ENCODE data around the gene MRPS35. TPM values are rescaled to one million over a fixed set of nuclear protein-coding genes. Genes with fewer than 3 reads are reported as not detected.

The MRPS35 gene
- total RNA-seq, 1 donor from 2014 or later, result 30.0 TPM

DNA sequence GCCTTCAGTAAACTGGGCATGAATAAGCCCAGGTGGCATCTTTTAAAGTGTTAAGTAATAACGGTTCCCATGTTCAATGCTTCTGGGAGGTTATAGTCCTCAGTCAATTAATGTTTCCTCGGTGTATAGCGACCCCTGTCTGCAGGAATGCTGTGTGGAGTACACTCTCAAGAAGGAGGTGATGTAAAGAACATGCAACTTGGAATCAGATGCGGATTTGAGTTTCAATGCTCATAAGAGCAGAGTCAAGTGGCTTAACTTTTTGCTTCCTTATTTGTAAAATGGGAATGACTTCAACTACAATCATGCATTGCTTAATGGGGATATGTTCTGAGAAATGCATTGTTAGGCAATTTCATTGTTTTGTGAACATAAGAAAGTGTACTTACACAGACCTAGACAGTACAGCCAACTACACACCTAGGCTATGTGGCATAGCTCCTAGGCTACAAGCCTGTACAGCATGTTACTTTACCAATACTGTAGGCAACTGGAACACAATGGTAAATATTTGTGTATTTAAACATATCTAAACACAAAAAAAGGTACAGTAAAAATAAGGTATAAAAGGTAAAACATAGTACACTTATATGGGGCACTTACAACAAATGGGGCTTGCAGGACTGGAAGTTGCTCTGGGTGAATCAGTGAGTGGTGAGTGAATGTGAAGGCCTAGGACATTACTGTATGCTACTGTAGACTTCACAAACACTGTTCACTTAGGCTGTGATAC lies 6.7 kb upstream of the MRPS35 start:
- Mint-ChIP-seq H3K4me1 (ENCODE audit: unreplicated experiment) (peaks cover 4% of the 10 kb centered on the region), H3K27ac (ENCODE audit: unreplicated experiment) (no peak overlapping the region), H3K27me3 (ENCODE audit: unreplicated experiment) (peaks cover 2% of the 10 kb centered on the region), H3K36me3 (ENCODE audit: low read depth, unreplicated experiment) (no peaks in the 10 kb centered on the region), H3K4me3 (ENCODE audit: unreplicated experiment) (no peak overlapping the region), H3K9me3 (ENCODE audit: unreplicated experiment) (no peaks in the 10 kb centered on the region)
- TF ChIP-seq, protein P1, sequence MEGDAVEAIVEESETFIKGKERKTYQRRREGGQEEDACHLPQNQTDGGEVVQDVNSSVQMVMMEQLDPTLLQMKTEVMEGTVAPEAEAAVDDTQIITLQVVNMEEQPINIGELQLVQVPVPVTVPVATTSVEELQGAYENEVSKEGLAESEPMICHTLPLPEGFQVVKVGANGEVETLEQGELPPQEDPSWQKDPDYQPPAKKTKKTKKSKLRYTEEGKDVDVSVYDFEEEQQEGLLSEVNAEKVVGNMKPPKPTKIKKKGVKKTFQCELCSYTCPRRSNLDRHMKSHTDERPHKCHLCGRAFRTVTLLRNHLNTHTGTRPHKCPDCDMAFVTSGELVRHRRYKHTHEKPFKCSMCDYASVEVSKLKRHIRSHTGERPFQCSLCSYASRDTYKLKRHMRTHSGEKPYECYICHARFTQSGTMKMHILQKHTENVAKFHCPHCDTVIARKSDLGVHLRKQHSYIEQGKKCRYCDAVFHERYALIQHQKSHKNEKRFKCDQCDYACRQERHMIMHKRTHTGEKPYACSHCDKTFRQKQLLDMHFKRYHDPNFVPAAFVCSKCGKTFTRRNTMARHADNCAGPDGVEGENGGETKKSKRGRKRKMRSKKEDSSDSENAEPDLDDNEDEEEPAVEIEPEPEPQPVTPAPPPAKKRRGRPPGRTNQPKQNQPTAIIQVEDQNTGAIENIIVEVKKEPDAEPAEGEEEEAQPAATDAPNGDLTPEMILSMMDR (IDR thresholded peaks at IDR 0.05; ENCODE audit: unreplicated experiment), result peak; percentile 88
- DNase-seq (ENCODE audit: low spot score), result peak; percentile 80

DNA sequence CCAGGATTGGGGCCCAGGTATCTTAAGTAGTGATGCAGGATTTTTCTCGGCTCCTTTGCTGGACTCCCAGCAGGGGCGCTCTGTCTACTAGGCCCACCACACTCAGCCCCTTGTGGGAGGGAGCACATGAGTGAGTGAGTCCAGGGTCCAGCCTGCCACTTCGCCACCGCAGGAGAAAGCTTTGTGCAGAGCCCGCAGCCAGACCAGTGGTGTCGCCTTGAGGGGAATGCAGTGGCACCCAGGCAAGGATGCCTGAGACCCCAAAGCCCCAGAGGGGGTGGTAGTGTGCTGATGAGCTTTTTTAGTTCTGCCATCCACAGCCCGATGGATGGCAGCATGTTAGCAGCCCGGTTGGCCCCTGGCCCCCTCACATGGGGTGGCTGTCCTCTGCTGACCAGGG lies 5.4 kb upstream of the MRPS35 start:
- H3K4me3 Mint-ChIP-seq (ENCODE audit: unreplicated experiment), result no peak overlapping the region

DNA sequence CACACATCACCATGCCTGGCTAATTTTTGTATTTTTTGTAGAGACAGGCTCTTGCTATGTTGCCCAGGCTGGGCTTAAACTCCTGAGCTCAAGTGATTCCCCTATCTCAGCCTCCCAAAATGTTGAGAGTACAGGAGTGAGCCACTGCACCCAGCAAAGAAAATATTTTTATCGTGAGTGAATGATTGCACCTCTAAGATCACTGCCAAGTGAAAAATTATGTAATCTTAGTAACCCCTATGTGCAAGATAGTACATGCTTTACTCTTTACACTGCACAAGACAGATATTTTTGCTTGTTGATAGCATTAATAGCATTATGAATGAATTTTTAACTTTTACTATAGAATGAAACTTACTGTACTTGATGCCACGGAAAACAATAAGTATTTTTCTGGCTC lies 3.4 kb upstream of the MRPS35 start:
- Mint-ChIP-seq H3K4me3 (ENCODE audit: unreplicated experiment) (no peak overlapping the region), H3K27ac (ENCODE audit: unreplicated experiment) (no peak overlapping the region), H3K36me3 (ENCODE audit: low read depth, unreplicated experiment) (peaks cover 4% of the 10 kb centered on the region), H3K9me3 (ENCODE audit: unreplicated experiment) (no peaks in the 10 kb centered on the region), H3K27me3 (ENCODE audit: unreplicated experiment) (peaks cover 4% of the 10 kb centered on the region), H3K4me1 (ENCODE audit: unreplicated experiment) (peaks cover 8% of the 10 kb centered on the region)
- TF ChIP-seq, protein P1 (IDR thresholded peaks at IDR 0.05; ENCODE audit: unreplicated experiment), result no peak
- no peak for DNase-seq (ENCODE audit: low spot score)

More for the DNA sequence above, 5.4 kb upstream of the MRPS35 start:
- TF ChIP-seq, protein P1 (IDR thresholded peaks at IDR 0.05; ENCODE audit: unreplicated experiment), result no peak
- no peak overlapping the region for H3K27ac Mint-ChIP-seq (ENCODE audit: unreplicated experiment)
- H3K36me3 Mint-ChIP-seq (ENCODE audit: low read depth, unreplicated experiment), result no peaks in the 10 kb centered on the region
- H3K27me3 Mint-ChIP-seq (ENCODE audit: unreplicated experiment), result peaks cover 2% of the 10 kb centered on the region
- DNase-seq (ENCODE audit: low spot score), result peak; percentile 21
- no peaks in the 10 kb centered on the region for H3K9me3 Mint-ChIP-seq (ENCODE audit: unreplicated experiment)
- H3K4me1 Mint-ChIP-seq (ENCODE audit: unreplicated experiment), result no peaks in the 10 kb centered on the region

DNA sequence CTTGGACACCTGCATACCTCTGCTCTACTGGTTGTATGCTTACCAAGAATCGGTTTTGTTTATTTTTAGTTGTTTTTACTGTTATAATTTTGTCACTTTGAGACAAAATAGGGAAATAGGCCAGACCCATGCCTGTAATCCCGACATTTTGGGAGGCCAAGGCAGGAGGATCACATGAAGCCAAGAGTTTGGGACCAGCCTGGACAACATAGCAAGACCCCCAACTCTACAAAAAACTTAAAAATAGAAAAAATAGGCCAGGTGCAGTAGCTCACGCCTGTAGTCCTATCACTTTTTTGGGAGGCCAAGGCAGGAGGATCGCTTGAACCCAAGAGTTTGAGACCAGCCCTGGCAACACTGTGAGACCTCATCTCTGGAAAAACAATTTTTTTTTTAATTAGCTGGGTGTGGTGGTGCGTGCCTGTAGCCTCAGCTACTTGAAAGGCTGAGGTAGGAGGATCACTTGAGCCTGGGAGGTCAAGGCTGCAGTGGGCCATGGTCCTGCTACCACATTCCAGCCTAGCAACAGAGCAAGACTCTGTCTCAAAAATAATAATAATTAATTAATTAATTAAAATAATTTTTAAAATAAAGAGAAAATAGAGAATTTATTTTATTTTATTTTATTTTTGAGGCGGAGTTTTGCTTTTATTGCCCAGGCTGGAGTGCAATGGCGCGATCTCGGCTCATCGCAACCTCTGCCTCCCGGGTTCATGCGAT lies 1.3 kb upstream of the MRPS35 start:
- peaks cover 11% of the 10 kb centered on the region for H3K4me1 Mint-ChIP-seq (ENCODE audit: unreplicated experiment)
- no peak for DNase-seq (ENCODE audit: low spot score)
- H3K27ac Mint-ChIP-seq (ENCODE audit: unreplicated experiment), result no peak overlapping the region
- H3K36me3 Mint-ChIP-seq (ENCODE audit: low read depth, unreplicated experiment), result peaks cover 7% of the 10 kb centered on the region
- TF ChIP-seq, protein P1 (IDR thresholded peaks at IDR 0.05; ENCODE audit: unreplicated experiment), result no peak
- no peak overlapping the region for H3K4me3 Mint-ChIP-seq (ENCODE audit: unreplicated experiment)
- H3K9me3 Mint-ChIP-seq (ENCODE audit: unreplicated experiment), result no peaks in the 10 kb centered on the region
- peaks cover 2% of the 10 kb centered on the region for H3K27me3 Mint-ChIP-seq (ENCODE audit: unreplicated experiment)
